Vagina (tissue), 2 donors: ENCODE results near the gene EDDM13.

Experiments used
- CTCF ChIP-seq, 3 experiments: fragments of 450-650 bp in 2 of 3; fragments of 200-600 bp in 1 of 3; sonication (generic) in 1 of 3; IDR thresholded peaks; one replicate each; pipeline ENCODE4 v1.5.1; 2017 to 2019; ENCODE audit warnings: antibody characterized with exemption in 3 of 3, mild to moderate bottlenecking in 2 of 3, moderate library complexity in 2 of 3
- POLR2A ChIP-seq, 2 donors: fragments of 450-650 bp; IDR thresholded peaks; one replicate each; pipeline ENCODE4 v1.6.1; 2017; ENCODE audit warnings: antibody characterized with exemption in 2 of 2, mild to moderate bottlenecking in 2 of 2, moderate library complexity in 2 of 2
- POLR2AphosphoS5 ChIP-seq, 2 donors: sonication (generic); formaldehyde crosslinking; IDR thresholded peaks; one replicate each; pipeline ENCODE4 v1.9.0; 2017; ENCODE audit warnings: antibody characterized with exemption in 2 of 2, mild to moderate bottlenecking in 2 of 2, low read depth in 1 of 2; ENCODE audit not compliant: insufficient read depth in 1 of 2

DNA sequence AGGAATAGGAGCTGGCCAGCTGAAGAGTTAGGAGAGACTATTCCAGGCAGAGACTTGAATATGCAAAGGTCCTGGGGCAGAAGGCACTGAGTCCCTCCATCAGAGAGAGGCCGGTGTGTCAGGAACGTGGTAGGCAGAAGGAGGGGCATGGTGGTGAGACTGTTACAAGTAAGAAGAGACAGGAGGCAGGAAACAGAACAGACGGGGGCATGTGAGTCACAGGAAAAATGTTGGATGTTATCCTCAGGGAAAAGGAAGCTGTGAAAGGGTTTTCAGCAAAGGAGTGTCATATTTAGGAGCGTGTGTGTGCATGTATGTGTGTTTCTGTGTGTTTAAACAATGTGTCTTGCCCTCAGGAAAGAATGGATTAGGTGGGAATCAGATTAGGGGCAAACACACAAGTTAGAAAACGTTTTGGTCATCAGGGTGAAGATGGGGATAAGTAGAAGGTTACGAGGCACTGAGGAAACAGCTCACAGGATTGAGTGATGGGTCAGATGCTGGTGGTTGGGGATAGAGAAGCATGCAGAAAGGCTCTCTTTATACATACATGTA, 1.1 kb downstream of the EDDM13 start:
- no peak for TF ChIP-seq CTCF (IDR thresholded peaks at IDR 0.05)
- TF ChIP-seq POLR2AphosphoS5 (IDR thresholded peaks at IDR 0.05; ENCODE audit: insufficient read depth in 1 of 2, low read depth in 1 of 2), result no peak
- TF ChIP-seq POLR2A (IDR thresholded peaks at IDR 0.05), result no peak
